Smooth muscle cell (in vitro differentiated cells): ENCODE data around the gene FRMD3. TPM values are rescaled to one million over a fixed set of nuclear protein-coding genes. Genes with fewer than 3 reads are reported as not detected.

Experiments used
- DNase-seq: peaks from one replicate; lab custom pipeline; 2025; ENCODE audit not compliant: unreplicated experiment; lab: John Stamatoyannopoulos, UW
- H2AFZ ChIP-seq: fragments of 200-600 bp; sonication (generic); 2 replicates; pipeline ENCODE4 v1.6.0; 2016; ENCODE audit warnings: antibody characterized with exemption, low read depth, mild to moderate bottlenecking
- H3F3A ChIP-seq: fragments of 200-600 bp; sonication (generic); 2 replicates; pipeline ENCODE4 v1.6.0; 2017; ENCODE audit warnings: antibody characterized with exemption, low read depth
- H3K27ac ChIP-seq: fragments of 200-600 bp; sonication (generic); 2 replicates; pipeline ENCODE4 v1.5.1; 2016; ENCODE audit warnings: low read depth, mild to moderate bottlenecking
- H3K27me3 ChIP-seq: fragments of 200-600 bp; sonication (generic); 2 replicates; pipeline ENCODE4 v1.6.1; 2016; ENCODE audit warnings: low read depth, mild to moderate bottlenecking
- H3K36me3 ChIP-seq: fragments of 200-600 bp; sonication (generic); 2 replicates; pipeline ENCODE4 v1.5.1; 2016; ENCODE audit warnings: low read depth
- H3K4me1 ChIP-seq: fragments of 200-600 bp; sonication (generic); 2 replicates; pipeline ENCODE4 v1.5.1; 2016; ENCODE audit warnings: low read depth
- H3K4me2 ChIP-seq: fragments of 200-600 bp; sonication (generic); 2 replicates; pipeline ENCODE4 v1.6.0; 2016; ENCODE audit warnings: mild to moderate bottlenecking
- H3K4me3 ChIP-seq: fragments of 200-600 bp; sonication (generic); 2 replicates; pipeline ENCODE4 v1.5.1; 2016; ENCODE audit warnings: mild to moderate bottlenecking
- H3K79me2 ChIP-seq: fragments of 200-600 bp; sonication (generic); 2 replicates; pipeline ENCODE4 v1.6.0; 2016; ENCODE audit warnings: low read depth, mild to moderate bottlenecking
- H3K9ac ChIP-seq: fragments of 200-600 bp; sonication (generic); 2 replicates; pipeline ENCODE4 v1.6.0; 2016; ENCODE audit warnings: low read depth
- H3K9me3 ChIP-seq: fragments of 200-600 bp; sonication (generic); replicated peaks from 2 replicates; pipeline ENCODE4 v1.5.1; 2016; ENCODE audit warnings: low read depth
- H4K20me1 ChIP-seq: fragments of 200-600 bp; sonication (generic); 2 replicates; pipeline ENCODE4 v1.6.0; 2016; ENCODE audit warnings: low read depth
- WGBS: methylation state at CpG from one replicate; pipeline ENCODE4 v1.1.7; 2016; ENCODE audit warnings: low lambda C conversion rate; 5-methylcytosine and 5-hydroxymethylcytosine counted together
- polyA plus RNA-seq: library from polyadenylated mRNA; unstranded; fragments of >200 nt; fragmentation: Nextera tagmentation; extraction: Ambion mirVana; gene quantifications from 2 replicates; pipeline ENCODE4 v1.2.1, GENCODE V29; 2016
- total RNA-seq: library from RNA; depleted of rRNA; stranded (reverse); fragments of >200 nt; gene quantifications from 2 replicates; pipeline ENCODE4 v1.2.3, GENCODE V29; 2014
- TF ChIP-seq, protein P1 (sequence below): fragments of 200-600 bp; sonication (generic); IDR thresholded peaks from 2 replicates; pipeline ENCODE4 v1.5.1; 2017; ENCODE audit warnings: borderline replicate concordance, mild to moderate bottlenecking, antibody characterized with exemption; ENCODE audit not compliant: insufficient read depth, poor library complexity, severe bottlenecking

The FRMD3 gene
- total and polyA plus RNA-seq, 2 experiments from 2014 or later: 0.72 to 2.8 TPM

DNA sequence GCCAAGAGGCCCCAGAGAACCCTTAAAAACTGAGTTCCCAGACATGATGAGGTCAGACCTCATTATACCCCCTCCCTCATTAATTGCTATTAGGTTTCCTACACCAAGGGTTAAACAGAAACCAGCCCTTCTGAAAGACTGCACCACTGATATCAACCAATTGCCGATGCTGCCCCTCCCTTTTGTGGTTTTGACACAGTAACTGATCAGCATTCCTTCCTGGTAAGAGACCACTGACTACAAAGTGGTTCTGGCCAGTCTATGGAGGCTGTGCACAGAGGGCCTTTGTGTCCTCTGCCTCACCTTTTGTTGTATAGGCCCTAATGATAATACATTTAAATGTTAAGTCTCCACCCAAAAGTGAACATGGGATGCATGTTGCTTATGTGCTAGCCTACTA lies 201.5 kb downstream of the FRMD3 start:
- Histone ChIP-seq H3K9ac (no peak overlapping the region), H3K4me2 (no peak overlapping the region), H3K36me3 (no peaks in the 10 kb centered on the region), H3K4me3 (no peak overlapping the region), H4K20me1 (no peaks in the 10 kb centered on the region), H3K4me1 (no peaks in the 10 kb centered on the region), H2AFZ (no peak overlapping the region), H3K27me3 (no peaks in the 10 kb centered on the region), H3K27ac (no peak overlapping the region), H3F3A (no peaks in the 10 kb centered on the region), H3K79me2 (no peaks in the 10 kb centered on the region), H3K9me3 (no peaks in the 10 kb centered on the region)
- 56% methylated on average over 1 of the region's 1 CpG for WGBS
- DNase-seq: no peak
- TF ChIP-seq, protein P1, sequence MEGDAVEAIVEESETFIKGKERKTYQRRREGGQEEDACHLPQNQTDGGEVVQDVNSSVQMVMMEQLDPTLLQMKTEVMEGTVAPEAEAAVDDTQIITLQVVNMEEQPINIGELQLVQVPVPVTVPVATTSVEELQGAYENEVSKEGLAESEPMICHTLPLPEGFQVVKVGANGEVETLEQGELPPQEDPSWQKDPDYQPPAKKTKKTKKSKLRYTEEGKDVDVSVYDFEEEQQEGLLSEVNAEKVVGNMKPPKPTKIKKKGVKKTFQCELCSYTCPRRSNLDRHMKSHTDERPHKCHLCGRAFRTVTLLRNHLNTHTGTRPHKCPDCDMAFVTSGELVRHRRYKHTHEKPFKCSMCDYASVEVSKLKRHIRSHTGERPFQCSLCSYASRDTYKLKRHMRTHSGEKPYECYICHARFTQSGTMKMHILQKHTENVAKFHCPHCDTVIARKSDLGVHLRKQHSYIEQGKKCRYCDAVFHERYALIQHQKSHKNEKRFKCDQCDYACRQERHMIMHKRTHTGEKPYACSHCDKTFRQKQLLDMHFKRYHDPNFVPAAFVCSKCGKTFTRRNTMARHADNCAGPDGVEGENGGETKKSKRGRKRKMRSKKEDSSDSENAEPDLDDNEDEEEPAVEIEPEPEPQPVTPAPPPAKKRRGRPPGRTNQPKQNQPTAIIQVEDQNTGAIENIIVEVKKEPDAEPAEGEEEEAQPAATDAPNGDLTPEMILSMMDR: no peak

DNA sequence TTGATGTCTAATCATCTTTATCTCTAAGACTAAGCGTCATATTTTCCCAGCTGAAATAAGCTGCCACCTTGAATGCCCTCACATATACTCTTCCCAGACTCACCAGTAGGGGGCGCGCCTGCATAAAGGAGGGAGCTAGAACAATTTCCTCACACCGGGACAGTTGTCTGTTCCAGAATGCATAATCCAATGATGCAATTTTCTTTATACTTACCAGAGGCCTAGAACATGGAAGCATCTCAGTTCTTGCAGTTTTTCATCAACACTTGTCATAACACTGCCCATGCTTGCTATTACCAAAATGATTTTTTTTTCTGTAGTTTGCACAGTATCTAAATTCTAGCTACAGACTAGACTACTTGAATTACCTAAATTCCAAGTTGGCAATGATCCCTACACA lies 203.9 kb downstream of the FRMD3 start:
- 13% methylated on average over 4 of the region's 4 CpGs for WGBS
- no peak overlapping the region for H3K9ac ChIP-seq
- H3K9me3 ChIP-seq: no peaks in the 10 kb centered on the region
- no peaks in the 10 kb centered on the region for H3F3A ChIP-seq
- no peak overlapping the region for H3K4me3 ChIP-seq
- no peak for DNase-seq
- TF ChIP-seq, protein P1: peak; percentile 83
- no peaks in the 10 kb centered on the region for H4K20me1 ChIP-seq
- H3K4me1 ChIP-seq: no peaks in the 10 kb centered on the region
- no peak overlapping the region for H3K4me2 ChIP-seq
- no peaks in the 10 kb centered on the region for H3K79me2 ChIP-seq
- no peaks in the 10 kb centered on the region for H3K36me3 ChIP-seq
- H3K27me3 ChIP-seq: no peaks in the 10 kb centered on the region
- no peak overlapping the region for H3K27ac ChIP-seq
- H2AFZ ChIP-seq: no peak overlapping the region

DNA sequence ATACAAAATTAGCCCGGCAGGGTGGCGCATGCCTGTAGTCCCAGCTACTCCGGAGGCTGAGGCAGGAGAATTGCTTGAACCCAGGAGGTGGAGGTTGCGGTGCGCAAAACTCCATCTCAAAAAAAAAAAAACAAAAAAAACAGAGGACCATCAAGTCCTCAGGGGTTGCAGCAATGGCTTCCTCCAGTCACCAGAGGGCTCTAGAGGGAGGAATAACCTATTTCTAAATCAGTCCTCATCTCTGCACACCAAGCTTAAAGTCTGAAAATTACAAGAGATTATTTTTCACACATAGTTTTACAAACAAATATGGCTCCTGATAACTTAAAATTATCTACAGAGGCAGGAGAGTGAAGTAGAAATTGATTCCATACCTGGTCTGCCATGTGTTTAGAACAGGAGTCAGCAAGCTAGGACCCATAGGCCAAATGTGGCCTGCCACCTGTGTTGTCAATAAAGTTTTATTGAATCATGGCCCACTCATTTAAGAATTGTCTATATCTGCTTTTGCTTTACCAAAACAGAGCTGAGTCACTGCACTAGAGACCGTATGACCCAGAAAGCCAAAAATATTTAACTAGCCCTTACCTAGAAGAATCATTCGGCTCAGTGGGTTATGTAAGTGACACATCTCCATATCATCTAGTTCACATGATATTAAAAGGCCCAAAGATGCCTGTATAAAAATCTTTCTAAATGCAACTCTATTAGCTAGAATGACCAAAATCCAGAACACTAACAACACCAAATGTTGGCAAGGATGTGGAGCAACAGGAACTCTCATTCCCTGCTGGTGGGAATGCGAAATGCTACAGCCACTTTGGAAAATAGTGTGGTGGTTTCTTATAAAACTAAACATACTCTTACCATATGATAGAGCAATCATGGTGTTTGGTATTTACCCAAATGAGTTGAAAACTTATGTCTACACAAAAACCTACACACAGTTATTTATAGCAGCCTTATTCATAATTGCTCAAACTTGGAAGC lies 207.7 kb downstream of the FRMD3 start:
- WGBS: 99% methylated on average over 8 of the region's 8 CpGs
- Histone ChIP-seq H3F3A (no peaks in the 10 kb centered on the region), H3K79me2 (no peaks in the 10 kb centered on the region), H3K27ac (no peak overlapping the region), H3K9me3 (no peaks in the 10 kb centered on the region), H3K4me2 (no peak overlapping the region), H3K9ac (no peak overlapping the region), H3K4me1 (peaks cover 4% of the 10 kb centered on the region), H3K36me3 (no peaks in the 10 kb centered on the region), H3K27me3 (no peaks in the 10 kb centered on the region), H4K20me1 (no peaks in the 10 kb centered on the region), H3K4me3 (no peak overlapping the region), H2AFZ (no peak overlapping the region)
- DNase-seq: no peak
- TF ChIP-seq, protein P1: peak; percentile 15
